ENCODE results near the gene SH3RF3.

DNA sequence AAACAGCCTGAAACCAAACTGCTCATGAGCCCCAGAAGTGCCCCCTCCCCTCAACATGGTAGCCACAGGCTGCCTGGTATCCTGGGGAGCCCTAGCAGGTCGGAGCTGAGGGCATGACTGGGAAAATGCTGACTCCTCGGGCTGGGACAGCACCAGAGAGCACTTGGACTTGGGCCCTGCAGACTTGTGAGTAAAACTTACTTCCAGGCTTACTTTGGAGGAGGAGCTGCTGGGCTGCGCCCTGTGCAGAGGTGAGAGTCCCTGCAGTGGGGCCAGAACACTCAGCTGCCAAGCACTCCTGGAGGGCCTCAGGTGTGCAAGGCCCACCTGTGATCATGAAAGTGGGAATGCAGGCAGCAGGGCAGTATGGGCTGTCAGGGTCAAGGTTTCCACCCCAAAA is 365.3 kb downstream of the SH3RF3 start:
- TF ChIP-seq CHD1 (IDR thresholded peaks at IDR 0.05; ENCODE audit: low read depth, low read length) (no peak), EP300 (IDR thresholded peaks at IDR 0.05; ENCODE audit: borderline replicate concordance in 1 of 2, control insufficient read depth in 1 of 2, low read depth in 2 of 2, low read length in 2 of 2) (no peak), NR2C1 (IDR thresholded peaks at IDR 0.05) (no peak)
- TF ChIP-seq, protein P1, sequence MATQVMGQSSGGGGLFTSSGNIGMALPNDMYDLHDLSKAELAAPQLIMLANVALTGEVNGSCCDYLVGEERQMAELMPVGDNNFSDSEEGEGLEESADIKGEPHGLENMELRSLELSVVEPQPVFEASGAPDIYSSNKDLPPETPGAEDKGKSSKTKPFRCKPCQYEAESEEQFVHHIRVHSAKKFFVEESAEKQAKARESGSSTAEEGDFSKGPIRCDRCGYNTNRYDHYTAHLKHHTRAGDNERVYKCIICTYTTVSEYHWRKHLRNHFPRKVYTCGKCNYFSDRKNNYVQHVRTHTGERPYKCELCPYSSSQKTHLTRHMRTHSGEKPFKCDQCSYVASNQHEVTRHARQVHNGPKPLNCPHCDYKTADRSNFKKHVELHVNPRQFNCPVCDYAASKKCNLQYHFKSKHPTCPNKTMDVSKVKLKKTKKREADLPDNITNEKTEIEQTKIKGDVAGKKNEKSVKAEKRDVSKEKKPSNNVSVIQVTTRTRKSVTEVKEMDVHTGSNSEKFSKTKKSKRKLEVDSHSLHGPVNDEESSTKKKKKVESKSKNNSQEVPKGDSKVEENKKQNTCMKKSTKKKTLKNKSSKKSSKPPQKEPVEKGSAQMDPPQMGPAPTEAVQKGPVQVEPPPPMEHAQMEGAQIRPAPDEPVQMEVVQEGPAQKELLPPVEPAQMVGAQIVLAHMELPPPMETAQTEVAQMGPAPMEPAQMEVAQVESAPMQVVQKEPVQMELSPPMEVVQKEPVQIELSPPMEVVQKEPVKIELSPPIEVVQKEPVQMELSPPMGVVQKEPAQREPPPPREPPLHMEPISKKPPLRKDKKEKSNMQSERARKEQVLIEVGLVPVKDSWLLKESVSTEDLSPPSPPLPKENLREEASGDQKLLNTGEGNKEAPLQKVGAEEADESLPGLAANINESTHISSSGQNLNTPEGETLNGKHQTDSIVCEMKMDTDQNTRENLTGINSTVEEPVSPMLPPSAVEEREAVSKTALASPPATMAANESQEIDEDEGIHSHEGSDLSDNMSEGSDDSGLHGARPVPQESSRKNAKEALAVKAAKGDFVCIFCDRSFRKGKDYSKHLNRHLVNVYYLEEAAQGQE (IDR thresholded peaks at IDR 0.05; ENCODE audit: low read depth, low read length) = no peak
- TF ChIP-seq, protein P2, sequence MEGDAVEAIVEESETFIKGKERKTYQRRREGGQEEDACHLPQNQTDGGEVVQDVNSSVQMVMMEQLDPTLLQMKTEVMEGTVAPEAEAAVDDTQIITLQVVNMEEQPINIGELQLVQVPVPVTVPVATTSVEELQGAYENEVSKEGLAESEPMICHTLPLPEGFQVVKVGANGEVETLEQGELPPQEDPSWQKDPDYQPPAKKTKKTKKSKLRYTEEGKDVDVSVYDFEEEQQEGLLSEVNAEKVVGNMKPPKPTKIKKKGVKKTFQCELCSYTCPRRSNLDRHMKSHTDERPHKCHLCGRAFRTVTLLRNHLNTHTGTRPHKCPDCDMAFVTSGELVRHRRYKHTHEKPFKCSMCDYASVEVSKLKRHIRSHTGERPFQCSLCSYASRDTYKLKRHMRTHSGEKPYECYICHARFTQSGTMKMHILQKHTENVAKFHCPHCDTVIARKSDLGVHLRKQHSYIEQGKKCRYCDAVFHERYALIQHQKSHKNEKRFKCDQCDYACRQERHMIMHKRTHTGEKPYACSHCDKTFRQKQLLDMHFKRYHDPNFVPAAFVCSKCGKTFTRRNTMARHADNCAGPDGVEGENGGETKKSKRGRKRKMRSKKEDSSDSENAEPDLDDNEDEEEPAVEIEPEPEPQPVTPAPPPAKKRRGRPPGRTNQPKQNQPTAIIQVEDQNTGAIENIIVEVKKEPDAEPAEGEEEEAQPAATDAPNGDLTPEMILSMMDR (IDR thresholded peaks at IDR 0.05 in 2 of 3, conservative IDR thresholded peaks at IDR 0.05 in 1 of 3; ENCODE audit: control insufficient read depth in 2 of 3, extremely low read depth in 1 of 3, insufficient read depth in 1 of 3, low read depth in 3 of 3, low read length in 3 of 3) = no peak

Measured in GM12878 (cell line).